Endothelial cell of umbilical vein (primary cell): ENCODE measurements around the gene MGST1.

Source experiments
- CTCF ChIP-seq, 2 donors: IDR thresholded peaks; 1 replicate in 1 of 2; 2 replicates in 1 of 2; pipeline ENCODE4 v1.5.1; 2011; ENCODE audit warnings: low read length in 2 of 2, mild to moderate bottlenecking in 2 of 2, moderate library complexity in 2 of 2, control low read depth in 1 of 2, inconsistent platforms in 1 of 2, low read depth in 1 of 2; ENCODE audit not compliant: insufficient read depth in 1 of 2; ENCODE audit errors: extremely low read depth in 1 of 2
- EZH2 ChIP-seq: IDR thresholded peaks from 2 replicates; pipeline ENCODE4 v1.6.1; 2012; ENCODE audit warnings: borderline replicate concordance, low read depth, mild to moderate bottlenecking, moderate library complexity, low read length, inconsistent platforms; ENCODE audit not compliant: severe bottlenecking
- GATA2 ChIP-seq: IDR thresholded peaks from 2 replicates; pipeline ENCODE4 v1.7.0; 2011; ENCODE audit warnings: low read depth, mild to moderate bottlenecking, moderate library complexity, mixed read lengths, low read length; ENCODE audit not compliant: insufficient read length, insufficient read depth
- POLR2A ChIP-seq: IDR thresholded peaks from 2 replicates; pipeline ENCODE4 v1.6.1; 2012; ENCODE audit warnings: low read depth, mild to moderate bottlenecking, control low read depth, low read length
- POLR2AphosphoS5 ChIP-seq: IDR thresholded peaks from 2 replicates; pipeline ENCODE4 v1.6.1; 2012; ENCODE audit warnings: low read depth, mild to moderate bottlenecking, control low read depth, low read length, moderate library complexity; ENCODE audit not compliant: insufficient read depth
- TF ChIP-seq, protein P1 (sequence below): IDR thresholded peaks from 2 replicates; pipeline ENCODE4 v1.6.1; 2011; ENCODE audit not compliant: insufficient read depth, insufficient read length

GRCh38 chr12:16362550-16362949 is 15.1 kb downstream of the MGST1 start:
- TF ChIP-seq, protein P1, sequence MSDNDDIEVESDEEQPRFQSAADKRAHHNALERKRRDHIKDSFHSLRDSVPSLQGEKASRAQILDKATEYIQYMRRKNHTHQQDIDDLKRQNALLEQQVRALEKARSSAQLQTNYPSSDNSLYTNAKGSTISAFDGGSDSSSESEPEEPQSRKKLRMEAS = no peak
- TF ChIP-seq CTCF (IDR thresholded peaks at IDR 0.05; ENCODE audit: extremely low read depth in 1 of 2, insufficient read depth in 1 of 2, low read depth in 1 of 2, low read length in 2 of 2) (no peak), POLR2AphosphoS5 (no peak), EZH2 (no peak), POLR2A (no peak), GATA2 (no peak)
